ENCODE data around the gene EFCAB9.

Gene EFCAB9

GRCh38 chr5:172175263-172175719 lies 18.7 kb upstream of the EFCAB9 start:
- no peaks in the 10 kb centered on the region for H3K9me3 Mint-ChIP-seq
- H3K4me3 Mint-ChIP-seq, result peak overlapping the region; percentile 86
- peaks cover 95% of the 10 kb centered on the region for H3K4me1 Mint-ChIP-seq
- no peaks in the 10 kb centered on the region for H3K27me3 Mint-ChIP-seq
- H3K27ac Mint-ChIP-seq, result peak overlapping the region; percentile 95
- H3K36me3 Mint-ChIP-seq, result peaks cover 4% of the 10 kb centered on the region

- H3K27me3 Mint-ChIP-seq, result no peaks in the 10 kb centered on the region
- peak overlapping the region; percentile 23 for H3K4me3 Mint-ChIP-seq
- peaks cover 8% of the 10 kb centered on the region for H3K36me3 Mint-ChIP-seq
- peak overlapping the region; percentile 70 for H3K27ac Mint-ChIP-seq
- H3K9me3 Mint-ChIP-seq, result no peaks in the 10 kb centered on the region
- H3K4me1 Mint-ChIP-seq, result peaks cover 85% of the 10 kb centered on the region
Observed at GRCh38 chr5:172177176-172177575, 16.8 kb upstream of the EFCAB9 start.

- H3K27me3 Mint-ChIP-seq, result no peaks in the 10 kb centered on the region
- H3K4me1 Mint-ChIP-seq, result peaks cover 84% of the 10 kb centered on the region
- H3K9me3 Mint-ChIP-seq, result no peaks in the 10 kb centered on the region
- H3K27ac Mint-ChIP-seq, result peak overlapping the region; percentile 96
- H3K36me3 Mint-ChIP-seq, result peaks cover 10% of the 10 kb centered on the region
- H3K4me3 Mint-ChIP-seq, result peak overlapping the region; percentile 63
Observed at GRCh38 chr5:172178301-172178987, 15.5 kb upstream of the EFCAB9 start.

GRCh38 chr5:172178991-172179989 lies 14.7 kb upstream of the EFCAB9 start:
- no peaks in the 10 kb centered on the region for H3K27me3 Mint-ChIP-seq

GRCh38 chr5:172180936-172181335 lies 13.0 kb upstream of the EFCAB9 start:
- Mint-ChIP-seq H3K4me1 (peaks cover 81% of the 10 kb centered on the region), H3K27ac (peak overlapping the region; percentile 96), H3K27me3 (no peaks in the 10 kb centered on the region), H3K36me3 (peaks cover 10% of the 10 kb centered on the region), H3K4me3 (peak overlapping the region; percentile 72), H3K9me3 (no peaks in the 10 kb centered on the region)

More at GRCh38 chr5:172178991-172179989, 14.7 kb upstream of the EFCAB9 start:
- Mint-ChIP-seq H3K4me1 (peaks cover 81% of the 10 kb centered on the region), H3K9me3 (no peaks in the 10 kb centered on the region), H3K36me3 (peaks cover 10% of the 10 kb centered on the region), H3K4me3 (peak overlapping the region; percentile 63), H3K27ac (peak overlapping the region; percentile 96)

GRCh38 chr5:172182291-172182690 lies 11.7 kb upstream of the EFCAB9 start:
- peaks cover 79% of the 10 kb centered on the region for H3K4me1 Mint-ChIP-seq
- no peak overlapping the region for H3K4me3 Mint-ChIP-seq
- no peak overlapping the region for H3K27ac Mint-ChIP-seq

GRCh38 chr5:172183881-172184280 lies 10.1 kb upstream of the EFCAB9 start:
- no peaks in the 10 kb centered on the region for H3K27me3 Mint-ChIP-seq
- no peak overlapping the region for H3K27ac Mint-ChIP-seq
- peaks cover 63% of the 10 kb centered on the region for H3K4me1 Mint-ChIP-seq
- peak overlapping the region; percentile 96 for H3K4me3 Mint-ChIP-seq
- no peaks in the 10 kb centered on the region for H3K9me3 Mint-ChIP-seq
- peaks cover 6% of the 10 kb centered on the region for H3K36me3 Mint-ChIP-seq

More at GRCh38 chr5:172182291-172182690, 11.7 kb upstream of the EFCAB9 start:
- peaks cover 10% of the 10 kb centered on the region for H3K36me3 Mint-ChIP-seq
- H3K27me3 Mint-ChIP-seq, result no peaks in the 10 kb centered on the region
- H3K9me3 Mint-ChIP-seq, result no peaks in the 10 kb centered on the region

GRCh38 chr5:172185096-172185461 lies 8.9 kb upstream of the EFCAB9 start:
- H3K27me3 Mint-ChIP-seq, result no peaks in the 10 kb centered on the region
- peaks cover 6% of the 10 kb centered on the region for H3K36me3 Mint-ChIP-seq

GRCh38 chr5:172186114-172186695 lies 7.8 kb upstream of the EFCAB9 start:
- Mint-ChIP-seq H3K4me3 (peak overlapping the region; percentile 96), H3K4me1 (peaks cover 43% of the 10 kb centered on the region), H3K27ac (peak overlapping the region; percentile 98), H3K9me3 (no peaks in the 10 kb centered on the region), H3K36me3 (peaks cover 2% of the 10 kb centered on the region), H3K27me3 (no peaks in the 10 kb centered on the region)

More at GRCh38 chr5:172185096-172185461, 8.9 kb upstream of the EFCAB9 start:
- H3K4me3 Mint-ChIP-seq, result peak overlapping the region; percentile 96
- peak overlapping the region; percentile 98 for H3K27ac Mint-ChIP-seq
- H3K4me1 Mint-ChIP-seq, result peaks cover 51% of the 10 kb centered on the region
- no peaks in the 10 kb centered on the region for H3K9me3 Mint-ChIP-seq

- Mint-ChIP-seq H3K27me3 (no peaks in the 10 kb centered on the region), H3K4me3 (peak overlapping the region; percentile 96), H3K36me3 (peaks cover 2% of the 10 kb centered on the region), H3K9me3 (no peaks in the 10 kb centered on the region), H3K4me1 (peaks cover 41% of the 10 kb centered on the region), H3K27ac (peak overlapping the region; percentile 98)
Observed at GRCh38 chr5:172187118-172188032, 6.6 kb upstream of the EFCAB9 start.

GRCh38 chr5:172188033-172188892 lies 5.7 kb upstream of the EFCAB9 start, which contains the start of gene STK10:
STK10 (minus strand) TSS chr5:172188224; CDS start chr5:172188042, 182 bp downstream.
- H3K36me3 Mint-ChIP-seq, result peaks cover under 1% of the 10 kb centered on the region
- no peaks in the 10 kb centered on the region for H3K9me3 Mint-ChIP-seq
- no peaks in the 10 kb centered on the region for H3K27me3 Mint-ChIP-seq
- H3K27ac Mint-ChIP-seq, result peak within 1 kb of the TSS; percentile 98
- peaks cover 33% of the 10 kb centered on the region for H3K4me1 Mint-ChIP-seq
- H3K4me3 Mint-ChIP-seq, result peak within 1 kb of the TSS; percentile 96

GRCh38 chr5:172188893-172189692 lies 4.9 kb upstream of the EFCAB9 start:
- Mint-ChIP-seq H3K4me1 (peaks cover 28% of the 10 kb centered on the region), H3K4me3 (peak overlapping the region; percentile 79), H3K36me3 (no peaks in the 10 kb centered on the region), H3K9me3 (no peaks in the 10 kb centered on the region), H3K27me3 (no peaks in the 10 kb centered on the region), H3K27ac (no peak overlapping the region)

GRCh38 chr5:172189693-172190296 lies 4.2 kb upstream of the EFCAB9 start:
- no peaks in the 10 kb centered on the region for H3K27me3 Mint-ChIP-seq
- H3K36me3 Mint-ChIP-seq, result no peaks in the 10 kb centered on the region
- no peak overlapping the region for H3K27ac Mint-ChIP-seq
- no peaks in the 10 kb centered on the region for H3K9me3 Mint-ChIP-seq
- H3K4me1 Mint-ChIP-seq, result peaks cover 21% of the 10 kb centered on the region
- no peak overlapping the region for H3K4me3 Mint-ChIP-seq
